Stimulated activated CD4-positive, alpha-beta T cell treated with anti-CD3 and anti-CD28 coated beads, Interleukin-1b, Interleukin-23, amount 100 ng/mL, for 1 hour (primary cell): ENCODE data around the gene KCNG2.

Source experiments
- DNase-seq, 2 donors: peaks; one replicate each; pipeline ENCODE4 v3.0.0-alpha.2; 2020; ENCODE audit warnings: low read depth in 2 of 2

The KCNG2 gene

DNA sequence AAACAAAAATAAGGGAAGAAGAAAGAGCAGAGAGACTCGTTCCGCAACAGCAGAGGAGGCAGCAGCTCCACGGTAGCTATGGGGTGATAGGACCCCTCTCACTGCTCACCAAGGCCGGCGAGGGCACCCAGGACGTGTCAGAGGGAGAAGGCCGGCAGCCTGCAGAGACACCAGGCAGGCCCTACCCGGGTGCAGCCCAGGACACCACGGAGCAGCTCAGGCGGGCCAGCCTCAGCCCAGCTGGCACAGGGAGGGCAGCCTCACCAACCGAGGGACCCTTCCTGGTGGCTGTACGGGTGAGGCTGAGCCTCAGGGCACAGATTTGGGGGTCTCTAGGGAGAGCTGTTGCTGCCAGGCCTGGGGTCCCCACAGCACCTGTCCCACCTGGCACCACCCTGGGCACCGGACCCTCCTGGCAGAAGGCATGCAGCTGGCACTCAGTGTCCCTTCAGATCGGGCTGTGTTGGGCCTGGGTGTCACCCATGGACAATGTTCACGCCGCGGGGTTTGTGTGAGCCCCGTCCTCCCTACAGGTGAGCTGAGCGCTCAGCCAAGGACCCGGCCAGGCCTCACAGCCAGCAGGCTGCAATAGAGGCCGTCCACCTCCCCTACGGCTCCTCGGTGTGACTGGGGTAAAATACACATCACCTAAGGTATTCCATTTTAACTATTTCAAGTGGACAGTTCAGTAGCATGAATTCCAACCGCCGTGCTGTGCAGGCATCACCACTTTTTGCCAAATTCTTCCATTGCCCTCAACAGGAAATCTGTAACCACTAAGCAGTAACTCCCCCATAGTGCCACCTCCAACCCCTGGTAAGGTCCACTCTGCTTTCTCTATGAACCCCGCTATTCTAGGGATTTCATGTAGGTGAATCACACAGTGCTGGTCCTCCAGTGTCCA is 21.6 kb downstream of the KCNG2 start:
- DNase-seq: no peak

DNA sequence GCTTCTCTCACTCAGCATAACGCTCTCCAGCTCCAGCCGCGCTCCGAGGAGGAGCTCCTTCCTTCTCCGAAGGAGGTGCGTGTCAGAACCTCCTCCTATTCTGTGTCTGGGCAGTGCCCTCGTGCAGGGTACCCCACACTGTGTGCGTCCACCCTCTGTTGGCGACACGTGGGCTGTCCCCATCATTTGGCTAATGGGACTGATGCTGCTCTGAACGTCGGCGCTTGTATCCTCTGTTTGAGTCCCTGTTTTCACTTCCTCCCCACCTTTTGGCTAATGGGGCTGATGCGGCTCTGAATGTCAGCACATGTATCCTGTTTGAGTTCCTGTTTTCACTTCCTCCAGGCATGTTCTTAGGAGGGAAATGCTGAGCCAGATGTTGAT is 22.2 kb downstream of the KCNG2 start:
- no peak for DNase-seq

DNA sequence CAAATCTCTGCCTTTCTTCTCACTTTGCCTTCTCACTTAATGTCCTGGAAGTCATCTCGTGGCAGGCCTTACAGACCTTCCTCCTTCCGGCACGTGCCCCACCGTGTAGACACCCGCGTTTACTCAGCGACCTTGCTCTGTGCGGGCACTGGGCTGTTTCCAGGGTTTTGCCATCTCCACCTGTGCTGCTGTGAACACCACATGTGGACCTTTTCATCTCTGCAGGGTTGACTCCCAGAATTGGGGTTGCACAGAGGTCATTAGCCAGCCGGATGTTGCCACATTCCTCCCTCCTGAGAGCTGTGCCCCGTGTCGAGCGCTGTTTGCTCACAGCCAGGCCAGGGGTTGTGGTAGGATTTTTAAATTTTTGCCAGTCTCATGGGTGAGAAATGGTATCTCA is 25.4 kb downstream of the KCNG2 start:
- DNase-seq: no peak

DNA sequence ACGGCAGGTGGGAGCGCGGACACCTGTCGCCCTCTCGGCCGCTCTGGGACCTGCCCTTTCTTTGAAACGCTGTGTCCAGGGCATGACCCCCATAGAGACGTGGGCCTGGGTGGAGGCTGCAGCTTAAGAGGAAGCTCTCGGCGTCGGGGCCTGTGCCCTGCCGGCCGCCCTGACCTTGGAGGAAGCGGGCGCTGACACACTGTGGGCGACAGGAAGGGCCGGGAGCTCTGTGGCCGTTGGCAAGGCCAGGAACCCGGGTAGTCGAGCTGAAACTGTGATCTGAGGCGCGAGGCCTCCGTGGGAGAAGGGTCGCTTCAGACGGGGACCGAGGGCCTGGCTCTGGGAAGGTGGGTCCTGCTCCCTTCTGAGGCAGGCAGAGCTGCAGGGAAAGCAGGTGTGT is 28.2 kb downstream of the KCNG2 start:
- no peak for DNase-seq

DNA sequence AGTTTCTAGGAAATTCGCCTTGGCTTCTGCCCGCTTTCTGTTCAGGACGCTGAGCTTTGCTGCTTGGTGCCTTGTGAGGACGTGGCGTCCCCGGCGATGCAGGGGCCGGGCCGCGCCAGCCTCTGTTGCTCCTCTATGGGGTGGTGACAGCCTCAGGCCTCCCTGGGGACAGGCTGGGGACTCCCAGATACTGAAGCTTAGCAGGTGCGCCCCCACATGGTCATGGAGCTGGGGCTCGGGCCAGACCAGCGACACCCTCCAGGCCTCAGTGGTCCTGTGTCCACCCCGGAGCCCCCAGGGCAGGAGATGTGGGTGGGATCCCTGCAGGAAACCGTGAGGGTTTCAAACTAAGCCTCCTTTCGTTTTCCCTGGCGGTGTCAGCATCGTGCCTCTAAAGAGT is 29.2 kb downstream of the KCNG2 start:
- no peak for DNase-seq

DNA sequence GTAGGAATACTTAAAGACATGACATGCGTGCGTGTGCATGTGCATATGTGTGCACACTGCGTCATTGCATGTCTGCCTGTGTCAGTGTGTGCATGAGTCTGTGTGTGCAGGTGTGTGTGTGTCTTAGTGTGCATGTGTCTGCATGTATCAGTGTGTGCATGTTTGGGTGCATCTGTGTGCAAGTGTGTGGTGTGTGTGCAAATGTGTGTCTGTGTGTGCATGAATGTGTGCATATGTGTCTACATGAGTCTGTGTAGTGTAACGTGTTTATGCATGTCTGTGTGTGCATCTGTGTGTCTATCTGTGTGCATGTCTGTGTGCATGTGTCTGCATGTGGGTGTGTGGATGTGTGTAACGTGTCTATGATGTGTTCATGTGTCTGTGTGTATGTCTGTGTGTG is 30.5 kb downstream of the KCNG2 start:
- DNase-seq: no peak

DNA sequence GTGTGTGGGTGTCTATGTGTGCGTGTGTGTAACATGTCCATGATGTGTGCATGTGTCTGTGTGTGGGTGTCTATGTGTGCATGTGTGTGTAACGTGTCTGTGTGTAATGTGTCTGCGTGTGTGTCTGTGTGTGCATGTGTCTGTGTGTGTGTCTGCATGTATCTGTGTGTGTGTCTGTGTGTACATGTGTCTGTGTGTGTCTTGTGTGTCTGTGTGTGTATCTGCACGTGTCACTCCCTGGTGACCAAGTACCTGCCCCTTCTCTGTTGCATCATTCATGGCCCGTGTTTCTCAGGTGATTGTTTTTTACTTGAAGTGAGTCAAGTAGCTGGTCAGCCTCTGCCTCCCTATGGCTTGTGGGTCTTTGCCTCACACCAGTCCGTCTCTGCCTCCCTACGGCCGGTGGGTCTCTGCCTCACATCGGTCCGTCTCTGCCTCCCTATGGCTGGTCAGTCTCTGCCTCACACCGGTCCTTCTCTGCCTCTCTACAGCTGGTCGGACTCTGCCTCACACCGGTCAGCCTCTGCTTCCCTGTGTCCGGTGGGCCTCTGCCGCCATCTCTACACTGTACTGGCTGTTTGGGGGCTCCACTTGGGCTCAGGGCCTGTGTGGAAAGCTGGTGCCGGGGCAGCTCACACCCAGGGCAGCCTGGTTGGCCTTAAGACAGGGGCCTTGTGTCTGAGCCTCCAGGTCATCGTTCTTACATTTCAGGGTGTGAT is 31.6 kb downstream of the KCNG2 start:
- no peak for DNase-seq

DNA sequence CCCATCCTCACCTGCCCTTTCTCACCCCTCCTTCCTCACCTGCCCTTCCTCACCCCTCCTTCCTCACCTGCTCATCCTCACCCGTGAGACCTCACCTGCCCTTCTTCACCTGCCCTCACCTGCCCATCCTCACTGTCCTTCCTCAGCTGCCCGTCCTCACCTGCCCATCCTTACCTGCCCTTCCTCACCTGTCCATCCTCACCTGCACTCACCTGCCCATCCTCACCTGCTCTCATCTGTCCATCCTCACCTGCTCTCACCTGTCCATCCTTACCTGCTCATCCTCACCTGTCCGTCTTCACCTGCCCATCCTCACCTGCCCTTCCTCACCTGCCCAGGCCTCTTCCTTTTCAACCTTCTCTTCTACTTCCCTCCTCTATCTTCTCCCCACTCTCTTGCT is 34.4 kb downstream of the KCNG2 start:
- DNase-seq: no peak

DNA sequence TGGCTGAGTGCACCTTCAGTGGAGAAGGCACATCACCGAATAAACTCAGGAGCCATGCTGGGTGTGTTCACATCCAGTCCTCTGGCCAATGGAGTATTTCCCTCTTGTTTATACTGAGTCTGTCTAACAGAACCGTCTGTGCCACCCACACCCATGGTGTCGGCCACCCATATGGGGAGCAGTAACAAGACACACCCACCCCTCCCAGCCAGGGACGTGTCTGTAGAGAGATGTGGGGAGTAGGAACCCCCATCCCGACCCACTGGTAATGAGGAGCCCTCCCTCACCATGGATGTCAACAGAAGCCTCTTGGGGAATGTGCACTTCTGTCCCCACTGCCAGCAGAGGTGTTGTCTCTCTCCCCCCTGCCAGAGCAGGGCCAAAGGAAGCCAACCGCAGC is 37.1 kb downstream of the KCNG2 start:
- no peak for DNase-seq

DNA sequence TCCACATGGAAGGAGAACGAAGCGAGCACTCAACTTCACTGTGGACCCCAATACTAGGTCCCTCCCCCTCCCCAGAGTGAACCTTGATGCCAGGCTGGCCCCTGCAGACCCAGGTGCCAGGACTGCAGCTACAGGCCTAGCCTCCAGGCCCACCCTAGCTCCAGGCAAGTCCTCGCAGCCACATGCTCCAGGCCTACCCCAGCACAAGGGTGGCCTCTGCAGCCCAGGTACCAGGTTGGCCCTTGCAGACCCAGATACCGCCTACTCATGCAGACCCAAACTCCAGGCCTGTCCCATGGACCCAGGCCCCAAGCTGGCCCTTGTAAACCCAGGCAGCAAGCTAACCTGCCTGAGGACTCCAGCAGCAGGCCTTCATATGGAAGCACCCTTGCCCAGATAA is 44.2 kb downstream of the KCNG2 start:
- no peak for DNase-seq

DNA sequence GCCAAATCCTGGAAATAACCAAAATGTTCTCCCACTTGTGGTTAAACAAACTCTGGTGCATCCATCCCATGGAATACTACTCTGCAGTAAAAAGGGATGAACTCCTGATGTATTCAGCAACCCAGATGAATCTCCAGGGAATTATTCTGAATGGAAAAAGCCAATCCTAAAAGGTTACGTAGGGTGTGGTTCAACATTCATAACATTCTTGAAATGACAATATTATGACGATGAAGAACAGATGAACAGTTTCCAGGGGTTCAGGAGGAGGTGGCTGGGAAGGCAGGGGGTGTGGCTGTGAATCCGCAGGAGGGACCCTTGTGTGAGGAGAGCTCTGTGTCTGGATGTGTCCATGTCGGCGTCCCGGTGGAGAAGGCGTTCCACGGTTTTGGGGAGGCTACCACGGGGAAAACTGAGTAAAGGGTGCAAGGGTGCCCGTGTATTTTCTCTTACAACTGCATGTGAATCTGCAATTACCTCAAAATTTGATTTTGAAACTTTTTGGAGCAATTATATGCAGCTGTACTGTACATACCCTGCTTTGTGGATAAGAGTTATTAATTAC is 47.3 kb downstream of the KCNG2 start:
- no peak for DNase-seq

DNA sequence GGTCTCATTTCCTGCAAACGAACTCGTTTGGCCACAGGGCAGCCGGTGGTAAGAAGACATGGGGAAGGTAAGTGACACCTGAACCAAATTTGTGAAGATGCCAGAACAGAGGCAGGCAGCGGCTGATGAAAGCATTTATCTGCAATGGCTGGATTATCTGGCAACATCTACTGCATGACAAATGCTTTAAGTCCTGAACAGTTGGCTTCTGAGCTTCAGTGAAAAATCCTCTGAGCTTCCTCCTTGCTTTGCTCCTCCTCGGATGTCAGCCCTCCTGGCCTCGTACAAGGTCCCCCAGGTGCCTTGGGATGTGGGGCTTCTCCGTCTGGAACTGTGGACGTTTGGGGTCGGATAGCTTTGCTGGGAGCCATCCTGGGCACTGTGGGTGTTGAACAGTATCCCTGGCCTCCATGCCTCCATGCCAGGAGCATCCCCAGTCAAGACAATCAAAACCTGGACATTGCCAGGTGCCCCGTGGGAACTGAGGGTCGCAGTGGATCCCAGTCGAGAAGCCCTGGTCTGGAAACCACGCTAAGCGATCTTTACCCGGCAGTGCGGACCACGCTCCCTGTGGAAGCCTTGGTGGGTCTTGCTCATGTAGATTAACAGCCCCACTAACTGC is 49.3 kb downstream of the KCNG2 start:
- no peak for DNase-seq

DNA sequence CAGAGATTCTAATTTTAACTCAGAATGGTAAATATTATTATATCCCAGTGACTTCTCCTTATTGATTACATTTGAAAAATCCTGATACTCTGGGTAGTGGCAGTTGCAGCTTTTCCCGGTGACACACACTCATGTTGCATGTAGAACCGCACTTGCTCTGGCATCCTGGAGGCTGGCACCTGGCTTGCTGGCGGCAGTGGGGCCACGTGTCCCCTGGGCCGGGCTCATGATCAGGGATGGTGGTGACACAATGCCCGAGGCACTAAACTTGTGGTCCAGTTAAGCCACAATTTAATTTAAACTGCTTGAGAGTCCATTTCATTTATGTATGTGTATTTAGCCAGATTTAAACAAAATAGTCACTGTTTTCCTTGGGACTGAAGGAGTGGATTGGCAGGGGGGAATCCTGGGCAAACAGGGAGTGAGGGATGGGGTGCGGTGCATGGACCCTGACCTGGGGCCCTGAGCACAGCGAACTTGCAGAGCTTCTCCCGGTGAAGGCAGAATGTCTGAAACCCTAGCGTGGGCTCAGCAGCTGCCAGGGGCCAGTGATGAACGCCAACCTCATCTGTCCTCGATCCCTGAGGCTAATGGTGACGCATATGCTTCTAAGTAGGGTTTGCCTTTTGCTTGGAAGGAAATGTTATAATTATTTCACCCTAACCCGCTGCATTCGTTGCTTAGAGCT is 50.0 kb downstream of the KCNG2 start:
- no peak for DNase-seq

DNA sequence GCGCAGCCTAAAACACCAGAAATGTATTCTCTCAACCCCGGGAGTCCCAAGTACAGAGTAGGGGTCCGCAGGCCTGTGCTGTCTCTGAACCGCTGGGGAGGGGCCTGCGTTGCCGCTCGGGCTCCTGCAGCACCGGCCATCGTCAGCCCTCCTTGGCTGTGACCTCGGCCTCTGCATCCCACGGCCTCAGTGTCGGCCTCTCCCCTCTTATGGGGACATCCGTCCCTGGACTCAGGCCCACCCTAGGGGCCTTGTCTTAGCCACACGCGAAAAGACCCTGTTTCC is 50.5 kb downstream of the KCNG2 start:
- no peak for DNase-seq

DNA sequence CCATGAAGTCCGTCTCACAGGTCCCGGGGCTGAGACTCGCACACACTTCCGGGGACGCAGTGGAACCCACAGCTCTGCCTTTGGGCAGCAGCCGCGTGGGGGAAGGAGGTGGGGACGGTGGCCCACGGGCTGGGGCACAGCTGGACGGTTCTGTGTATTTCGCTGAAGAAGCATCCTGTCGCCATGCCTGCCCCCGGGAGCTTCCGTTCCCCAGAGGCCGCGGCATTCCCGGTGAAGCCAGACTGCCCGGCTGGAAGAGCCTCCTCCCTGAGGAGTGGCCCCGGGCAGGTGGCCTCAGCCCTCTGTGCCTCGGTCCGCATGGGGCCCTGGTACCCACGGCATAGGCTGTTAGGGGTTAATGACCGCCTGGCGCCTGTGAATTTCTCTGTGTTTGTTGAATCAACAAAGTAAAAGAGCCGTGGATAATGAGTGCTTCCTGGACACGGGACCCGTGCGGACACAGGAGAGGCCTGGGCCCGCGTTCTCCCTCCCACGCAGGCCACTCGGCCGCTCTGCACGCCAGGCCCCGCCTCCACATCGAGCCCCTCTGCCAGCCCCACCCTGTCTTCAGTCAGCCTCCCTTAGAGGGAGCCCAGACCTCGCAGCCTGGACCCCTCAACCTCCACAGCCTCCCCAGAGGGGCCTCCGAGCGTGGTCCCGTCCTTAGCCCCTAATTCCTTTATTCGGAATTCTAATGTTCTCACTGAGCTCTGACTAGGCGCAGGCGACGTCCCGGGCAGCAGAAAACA is 51.0 kb downstream of the KCNG2 start:
- DNase-seq: no peak

DNA sequence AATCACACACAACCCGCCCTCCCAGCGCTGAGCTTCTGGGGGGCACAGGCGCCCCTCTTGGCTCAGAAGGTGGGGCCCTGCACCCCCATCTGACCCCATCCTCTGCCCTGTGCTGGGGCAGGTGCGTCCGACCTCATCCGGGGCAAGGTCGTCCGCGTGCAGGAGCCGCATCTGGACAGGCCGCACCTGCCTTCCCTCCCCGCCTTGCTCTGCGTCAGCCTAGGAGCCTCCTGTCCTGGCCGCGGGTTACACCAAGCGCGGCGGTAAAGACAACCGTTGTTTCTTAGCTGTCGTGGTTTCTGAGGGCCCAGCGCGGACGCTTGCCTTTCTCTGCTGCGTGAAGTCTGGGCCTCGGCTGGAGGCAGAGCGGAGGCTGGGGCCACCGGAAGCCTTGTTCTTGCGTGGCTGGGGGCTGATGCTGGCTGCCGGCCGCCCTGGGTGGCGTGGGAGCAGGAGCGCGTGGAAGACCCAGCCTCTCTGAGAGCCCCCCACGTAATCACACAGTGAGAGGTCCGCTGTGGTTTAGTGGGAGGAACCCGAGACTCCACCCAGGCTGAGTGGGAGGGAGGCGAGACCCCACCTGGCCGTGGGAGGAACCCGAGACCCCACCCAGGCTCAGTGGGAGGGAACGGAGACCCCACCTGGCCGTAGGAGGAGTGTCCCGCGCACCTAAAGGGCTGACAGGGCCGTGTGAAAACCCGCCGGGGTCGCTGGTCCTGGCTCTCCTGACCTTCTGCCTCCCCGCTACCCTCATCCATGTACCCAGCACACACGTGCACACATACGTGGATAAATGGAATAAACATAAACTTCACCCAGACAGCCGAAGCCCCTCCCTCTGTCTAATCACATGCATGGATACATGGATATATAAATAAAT is 51.8 kb downstream of the KCNG2 start:
- DNase-seq: no peak

DNA sequence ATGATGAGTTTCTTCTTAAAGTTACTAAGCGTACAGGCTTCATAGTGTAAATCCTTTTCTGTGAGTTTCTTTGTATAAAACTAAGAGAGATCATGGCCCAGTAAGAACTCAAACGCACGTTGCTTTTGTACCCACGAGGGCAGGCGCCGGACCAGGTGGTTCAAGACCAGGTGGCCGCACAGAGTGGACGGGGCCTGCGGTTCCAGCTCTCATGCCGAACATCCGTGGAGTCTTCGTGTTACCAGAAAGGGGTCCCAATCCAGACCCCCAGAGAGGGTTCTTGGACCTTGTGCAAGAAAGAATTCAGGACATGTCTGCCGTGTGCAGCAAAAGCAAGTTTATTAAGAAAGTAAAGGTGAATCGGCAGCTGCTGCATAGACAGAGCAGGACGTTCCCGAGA is 53.0 kb downstream of the KCNG2 start:
- no peak for DNase-seq

DNA sequence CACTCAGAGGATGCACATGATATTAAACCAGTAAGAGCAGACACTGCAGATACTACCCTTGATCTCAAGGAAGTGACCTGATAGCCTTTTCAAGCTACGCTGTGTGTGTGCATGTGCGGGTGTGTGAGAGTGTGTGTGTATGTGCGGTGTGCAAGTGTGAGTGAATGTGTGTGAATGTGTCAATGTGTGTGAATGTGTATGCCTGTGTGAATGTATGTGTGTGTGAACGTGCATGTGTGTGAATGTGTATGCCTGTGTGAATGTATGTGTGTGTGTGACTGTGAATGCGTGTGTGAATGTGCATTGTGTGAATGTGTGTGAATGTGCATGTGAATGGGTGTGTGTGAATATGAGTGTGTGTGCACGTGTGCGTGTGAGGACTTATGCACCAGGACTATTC is 53.8 kb downstream of the KCNG2 start:
- DNase-seq: no peak

DNA sequence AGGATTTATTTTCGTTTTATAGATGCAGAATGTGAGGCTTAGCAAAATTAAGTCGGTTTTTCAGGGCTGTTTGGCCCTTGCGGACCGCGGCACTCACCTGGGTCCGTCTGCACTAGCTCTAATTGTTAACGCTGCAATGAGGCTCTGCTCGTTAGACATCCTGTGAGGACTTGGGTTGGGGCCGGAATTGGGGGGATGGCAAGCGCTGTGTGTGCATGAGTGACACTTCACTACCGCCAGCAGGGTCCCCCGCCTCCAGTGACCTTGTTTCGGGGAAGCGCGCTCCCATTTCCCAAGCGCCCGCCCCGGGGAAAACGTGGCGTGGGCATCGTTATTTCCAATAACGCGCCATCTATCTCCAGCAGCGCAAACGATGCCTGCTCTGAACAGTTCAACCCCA is 54.2 kb downstream of the KCNG2 start:
- DNase-seq: no peak

DNA sequence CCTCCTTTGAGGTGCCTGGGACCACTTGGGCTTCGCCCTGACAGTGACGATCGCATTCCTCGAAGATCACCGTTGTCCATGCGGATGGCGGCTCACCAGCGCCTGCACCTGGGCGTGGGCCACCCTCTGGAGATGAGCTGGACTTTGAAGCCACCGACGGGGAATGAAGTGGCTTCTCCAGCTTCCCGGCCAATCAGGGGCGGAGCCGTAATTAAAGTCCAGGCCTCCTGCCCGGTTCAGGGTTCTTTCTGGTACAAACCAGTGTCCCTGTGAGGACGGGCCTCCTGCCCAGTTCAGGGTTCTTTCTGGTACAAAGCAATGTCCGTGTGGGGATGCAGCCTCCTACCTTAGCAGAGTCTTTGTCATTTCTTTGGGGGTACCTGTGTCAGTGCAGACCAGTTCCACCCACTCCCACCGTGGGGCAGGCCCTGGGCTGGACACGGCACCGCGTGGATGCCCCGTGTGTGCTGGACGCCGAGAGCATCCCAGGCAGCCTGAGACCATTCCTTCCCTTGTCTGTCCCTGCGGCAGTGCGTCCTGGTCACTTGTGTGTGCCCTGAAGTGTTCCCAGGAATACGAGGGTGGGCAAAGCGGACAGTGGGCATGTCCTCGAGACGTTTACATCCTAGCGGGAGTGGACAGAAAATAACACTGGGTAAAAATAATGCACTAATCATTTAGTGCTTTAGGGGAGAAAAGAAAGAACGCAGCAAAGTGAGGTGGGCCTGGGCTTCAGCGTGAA is 55.0 kb downstream of the KCNG2 start:
- DNase-seq: no peak
